Osteocyte (in vitro differentiated cells): Measurements from ENCODE around the gene ZMIZ1. TPM values are rescaled to one million over a fixed set of nuclear protein-coding genes. Genes with fewer than 3 reads are reported as not detected.
A peak's percentile ranks its signal among the peaks of the same experiment; 100 is the strongest.

Source experiments
- DNase-seq: peaks from one replicate; pipeline ENCODE4 v3.0.0; 2021; ENCODE audit warnings: mixed read lengths; ENCODE audit not compliant: unreplicated experiment; ENCODE audit errors: extremely low spot score
- H3K27ac Mint-ChIP-seq: one replicate; pipeline ENCODE4 v1.8.0; 2021; ENCODE audit warnings: mild to moderate bottlenecking, mixed read lengths; ENCODE audit not compliant: unreplicated experiment
- H3K27me3 Mint-ChIP-seq: one replicate; pipeline ENCODE4 v1.8.0; 2021; ENCODE audit warnings: mixed read lengths; ENCODE audit not compliant: unreplicated experiment
- H3K36me3 Mint-ChIP-seq: one replicate; pipeline ENCODE4 v1.8.0; 2021; ENCODE audit warnings: mixed read lengths; ENCODE audit not compliant: unreplicated experiment
- H3K4me1 Mint-ChIP-seq: one replicate; pipeline ENCODE4 v1.8.0; 2021; ENCODE audit warnings: mixed read lengths; ENCODE audit not compliant: unreplicated experiment
- H3K4me3 Mint-ChIP-seq: one replicate; pipeline ENCODE4 v1.8.0; 2021; ENCODE audit warnings: mild to moderate bottlenecking, moderate library complexity, mixed read lengths; ENCODE audit not compliant: unreplicated experiment
- H3K9me3 Mint-ChIP-seq: one replicate; pipeline ENCODE4 v1.8.0; 2021; ENCODE audit warnings: mixed read lengths; ENCODE audit not compliant: unreplicated experiment
- CTCF ChIP-seq: fragments of 200-600 bp; sonication (generic); IDR thresholded peaks from 2 replicates; pipeline ENCODE4 v1.5.0; 2021; ENCODE audit warnings: antibody characterized with exemption, mild to moderate bottlenecking, moderate library complexity
- total RNA-seq: library from RNA; stranded (reverse); gene quantifications from 2 replicates; pipeline ENCODE4 v1.2.1, GENCODE V29; 2021

Gene ZMIZ1
- total RNA-seq, 1 donor from 2014 or later: 90.5 TPM

GRCh38 chr10:79123547-79123963 is 54.8 kb downstream of the ZMIZ1 start:
- Mint-ChIP-seq H3K4me3 (no peak overlapping the region), H3K36me3 (peaks cover 32% of the 10 kb centered on the region), H3K27me3 (no peaks in the 10 kb centered on the region), H3K9me3 (no peaks in the 10 kb centered on the region), H3K27ac (peak overlapping the region; percentile 88), H3K4me1 (peaks cover 49% of the 10 kb centered on the region)
- DNase-seq: peak; percentile 92
- TF ChIP-seq CTCF: no peak

- H3K9me3 Mint-ChIP-seq: no peaks in the 10 kb centered on the region
- no peak overlapping the region for H3K4me3 Mint-ChIP-seq
- no peak for DNase-seq
- H3K27ac Mint-ChIP-seq: peak overlapping the region; percentile 88
- peaks cover 54% of the 10 kb centered on the region for H3K4me1 Mint-ChIP-seq
- TF ChIP-seq CTCF: no peak
- H3K27me3 Mint-ChIP-seq: no peaks in the 10 kb centered on the region
- H3K36me3 Mint-ChIP-seq: peaks cover 32% of the 10 kb centered on the region
Observed at GRCh38 chr10:79124066-79124465, 55.3 kb downstream of the ZMIZ1 start.

GRCh38 chr10:79125092-79125491 is 56.3 kb downstream of the ZMIZ1 start:
- Mint-ChIP-seq H3K36me3 (peaks cover 29% of the 10 kb centered on the region), H3K4me1 (peaks cover 64% of the 10 kb centered on the region), H3K27ac (no peak overlapping the region), H3K4me3 (no peak overlapping the region), H3K27me3 (no peaks in the 10 kb centered on the region), H3K9me3 (no peaks in the 10 kb centered on the region)
- TF ChIP-seq CTCF: no peak
- no peak for DNase-seq

- no peak overlapping the region for H3K4me3 Mint-ChIP-seq
- H3K4me1 Mint-ChIP-seq: peaks cover 76% of the 10 kb centered on the region
- H3K9me3 Mint-ChIP-seq: no peaks in the 10 kb centered on the region
- no peaks in the 10 kb centered on the region for H3K27me3 Mint-ChIP-seq
- no peak for DNase-seq
- TF ChIP-seq CTCF: no peak
- H3K27ac Mint-ChIP-seq: peak overlapping the region; percentile 34
- H3K36me3 Mint-ChIP-seq: peaks cover 20% of the 10 kb centered on the region
Observed at GRCh38 chr10:79126351-79127080, 57.8 kb downstream of the ZMIZ1 start.

GRCh38 chr10:79127151-79127961 is 58.6 kb downstream of the ZMIZ1 start:
- peak overlapping the region; percentile 31 for H3K27ac Mint-ChIP-seq
- TF ChIP-seq CTCF: no peak
- no peak for DNase-seq
- H3K27me3 Mint-ChIP-seq: no peaks in the 10 kb centered on the region
- H3K4me3 Mint-ChIP-seq: no peak overlapping the region
- peaks cover 80% of the 10 kb centered on the region for H3K4me1 Mint-ChIP-seq
- peaks cover 20% of the 10 kb centered on the region for H3K36me3 Mint-ChIP-seq
- no peaks in the 10 kb centered on the region for H3K9me3 Mint-ChIP-seq
